IMR-90 (cell line): ENCODE measurements around the gene FXYD5. TPM values are rescaled to one million over a fixed set of nuclear protein-coding genes. Genes with fewer than 3 reads are reported as not detected.
"Not testable (repeated sequence)": the region's sequence is repeated elsewhere in the genome, so short reads cannot be mapped to it uniquely, and the experiment has no call there.

Source experiments
- ATAC-seq: fragments of 200-7000 bp; cut with Tn5 transposase; 2 replicates; pipeline ENCODE4 v1.9.1; 2020; ENCODE audit warnings: low read depth, mild to moderate bottlenecking, moderate library complexity
- BruUV-seq: library from RNA; stranded (reverse); fragments of 400-500 nt; replicated peaks from 2 replicates; lab custom pipeline; 2021; lab: Mats Ljungman, UMichigan
- CTCF ChIA-PET: fragments of 300-600 bp; formaldehyde crosslinking; extraction: SDS; loops from one replicate; lab custom pipeline; 2021; ENCODE audit warnings: antibody characterized with exemption; lab: Yijun Ruan, JAX
- POLR2A ChIA-PET: fragments of 300-600 bp; sonication (Branson Sonifier 250); formaldehyde crosslinking; loops from one replicate; lab custom pipeline; 2022; ENCODE audit warnings: antibody characterized with exemption; ENCODE audit not compliant: unreplicated experiment; lab: Charles Lee
- DNase-seq: peaks from one replicate; pipeline ENCODE4 v3.0.0; 2013
- H2AFZ ChIP-seq: replicated peaks from 2 replicates; pipeline ENCODE3; 2013; ENCODE audit warnings: low read length, mild to moderate bottlenecking; ENCODE audit not compliant: poor library complexity
- H2AK5ac ChIP-seq: 2 replicates; pipeline ENCODE4 v1.6.1; 2013; ENCODE audit warnings: low read depth, low read length, inconsistent platforms
- H2AK9ac ChIP-seq: replicated peaks from 2 replicates; pipeline ENCODE3; 2013; ENCODE audit warnings: mild to moderate bottlenecking, low read depth, low read length, moderate library complexity; ENCODE audit not compliant: poor library complexity
- H2BK120ac ChIP-seq: 2 replicates; pipeline ENCODE4 v1.6.1; 2013; ENCODE audit warnings: low read depth, low read length, inconsistent platforms
- H2BK15ac ChIP-seq: 3 replicates; pipeline ENCODE4 v1.6.1; 2013; ENCODE audit warnings: low read depth, low read length, inconsistent platforms
- H2BK20ac ChIP-seq: 2 replicates; pipeline ENCODE4 v1.6.1; 2013; ENCODE audit warnings: low read depth, mild to moderate bottlenecking, inconsistent platforms, low read length, moderate library complexity
- H2BK5ac ChIP-seq: 2 replicates; pipeline ENCODE4 v1.6.1; 2013; ENCODE audit warnings: mild to moderate bottlenecking, low read depth, low read length, inconsistent platforms; ENCODE audit not compliant: poor library complexity, severe bottlenecking
- H3K14ac ChIP-seq: replicated peaks from 2 replicates; pipeline ENCODE4 v1.6.1; 2013; ENCODE audit warnings: low read depth, low read length, inconsistent platforms
- H3K18ac ChIP-seq: 2 replicates; pipeline ENCODE4 v1.6.1; 2013; ENCODE audit warnings: low read depth, low read length, control low read depth
- H3K23ac ChIP-seq: 2 replicates; pipeline ENCODE4 v1.6.1; 2013; ENCODE audit warnings: low read depth, low read length, inconsistent platforms
- H3K27ac ChIP-seq: 2 replicates; pipeline ENCODE4 v1.5.1; 2013; ENCODE audit warnings: mild to moderate bottlenecking, control low read depth, low read length; ENCODE audit not compliant: insufficient read depth
- H3K27me3 ChIP-seq: 2 replicates; pipeline ENCODE4 v1.6.1; 2013; ENCODE audit warnings: low read length; ENCODE audit not compliant: control insufficient read depth, insufficient read depth
- H3K36me3 ChIP-seq: 2 replicates; pipeline ENCODE4 v1.6.1; 2013; ENCODE audit warnings: low read length, mixed read lengths; ENCODE audit not compliant: control insufficient read depth, insufficient read depth
- H3K4ac ChIP-seq: 2 replicates; pipeline ENCODE4 v1.6.1; 2013; ENCODE audit warnings: low read depth, low read length, inconsistent platforms
- H3K4me1 ChIP-seq: 2 replicates; pipeline ENCODE4 v1.6.1; 2013; ENCODE audit warnings: low read length, mixed read lengths; ENCODE audit not compliant: control insufficient read depth, insufficient read depth
- H3K4me2 ChIP-seq: 2 replicates; pipeline ENCODE4 v1.6.1; 2013; ENCODE audit warnings: low read depth, mild to moderate bottlenecking, control low read depth, low read length, moderate library complexity
- H3K4me3 ChIP-seq: 2 replicates; pipeline ENCODE4 v1.5.1; 2013; ENCODE audit warnings: low read depth, mild to moderate bottlenecking, control low read depth, low read length, moderate library complexity; ENCODE audit not compliant: insufficient read depth
- H3K56ac ChIP-seq: 2 replicates; pipeline ENCODE4 v1.6.1; 2013; ENCODE audit warnings: low read length, inconsistent platforms; ENCODE audit not compliant: insufficient read depth; ENCODE audit errors: extremely low read depth
- H3K79me1 ChIP-seq, 2 experiments: 2 replicates each; pipeline ENCODE4 v1.6.1; 2013; ENCODE audit warnings: low read length in 2 of 2, inconsistent platforms in 1 of 2, low read depth in 1 of 2
- H3K9ac ChIP-seq: 2 replicates; pipeline ENCODE4 v1.6.1; 2013; ENCODE audit warnings: low read depth, low read length, control low read depth
- H3K9me1 ChIP-seq: 2 replicates; pipeline ENCODE4 v1.6.1; 2013; ENCODE audit warnings: low read length, inconsistent platforms; ENCODE audit not compliant: insufficient read depth
- H3K9me3 ChIP-seq: 2 replicates; pipeline ENCODE4 v1.6.1; 2013; ENCODE audit warnings: low read length; ENCODE audit not compliant: control insufficient read depth, insufficient read depth
- H4K20me1 ChIP-seq: 2 replicates; pipeline ENCODE4 v1.6.1; 2013; ENCODE audit warnings: low read length, inconsistent platforms; ENCODE audit not compliant: insufficient read depth
- H4K5ac ChIP-seq: 2 replicates; pipeline ENCODE4 v1.6.1; 2013; ENCODE audit warnings: mild to moderate bottlenecking, low read depth, low read length, control low read depth
- H4K8ac ChIP-seq, 2 experiments: 2 replicates each; pipeline ENCODE4 v1.6.1; 2013; ENCODE audit warnings: low read depth in 2 of 2, low read length in 2 of 2, control low read depth in 1 of 2, inconsistent platforms in 1 of 2
- H4K91ac ChIP-seq: 2 replicates; pipeline ENCODE4 v1.6.1; 2013; ENCODE audit warnings: low read depth, low read length, inconsistent platforms; ENCODE audit not compliant: insufficient read depth
- WGBS, 2 experiments: methylation state at CpG; one replicate each; pipeline versions ENCODE4 v1.1.5 to v1.1.7; 2013; ENCODE audit warnings: missing lambda C conversion rate in 2 of 2; ENCODE audit not compliant: insufficient read length in 1 of 2; ENCODE audit errors: extremely low coverage in 2 of 2; 5-methylcytosine and 5-hydroxymethylcytosine counted together
- dilution Hi-C: fragments of 300-500 bp; cut with HindIII; formaldehyde crosslinking; loops from one replicate; pipeline ENCODE4 v1.14.3; 2018; ENCODE audit warnings: low sequenced_read_pairs; ENCODE audit not compliant: unreplicated experiment
- in situ Hi-C: fragments of 300-500 bp; cut with MboI; formaldehyde crosslinking; loops from 3 replicates; pipeline ENCODE4 v1.14.3; 2019; ENCODE audit warnings: low sequenced_read_pairs, inconsistent platforms, mixed read lengths
- intact Hi-C: fragments of 100-400 bp; cut with micrococcal nuclease; formaldehyde crosslinking; loops from 2 replicates; pipeline ENCODE4 v1.10.0; 2022
- polyA plus RNA-seq, 3 experiments: library from polyadenylated mRNA; depleted of rRNA; stranded (reverse); fragments of >200 nt; gene quantifications; 2 replicates each; pipeline ENCODE4 v1.2.3, GENCODE V29; 2012; ENCODE audit warnings: low replicate concordance in 1 of 3
- total RNA-seq: library from RNA; depleted of rRNA; stranded (reverse); fragments of >200 nt; gene quantifications from 2 replicates; pipeline ENCODE4 v1.2.3, GENCODE V29; 2012
- TF ChIP-seq, protein P1 (sequence below): fragments of 150-350 bp; IDR thresholded peaks from 2 replicates; pipeline ENCODE4 v1.6.1; 2016; ENCODE audit warnings: low read depth, mild to moderate bottlenecking, low read length, moderate library complexity, borderline replicate concordance

The FXYD5 gene
- total and polyA plus RNA-seq, 2 of the 4 experiments (the other 2 are of a cell fraction), result 53.6 to 245 TPM

DNA sequence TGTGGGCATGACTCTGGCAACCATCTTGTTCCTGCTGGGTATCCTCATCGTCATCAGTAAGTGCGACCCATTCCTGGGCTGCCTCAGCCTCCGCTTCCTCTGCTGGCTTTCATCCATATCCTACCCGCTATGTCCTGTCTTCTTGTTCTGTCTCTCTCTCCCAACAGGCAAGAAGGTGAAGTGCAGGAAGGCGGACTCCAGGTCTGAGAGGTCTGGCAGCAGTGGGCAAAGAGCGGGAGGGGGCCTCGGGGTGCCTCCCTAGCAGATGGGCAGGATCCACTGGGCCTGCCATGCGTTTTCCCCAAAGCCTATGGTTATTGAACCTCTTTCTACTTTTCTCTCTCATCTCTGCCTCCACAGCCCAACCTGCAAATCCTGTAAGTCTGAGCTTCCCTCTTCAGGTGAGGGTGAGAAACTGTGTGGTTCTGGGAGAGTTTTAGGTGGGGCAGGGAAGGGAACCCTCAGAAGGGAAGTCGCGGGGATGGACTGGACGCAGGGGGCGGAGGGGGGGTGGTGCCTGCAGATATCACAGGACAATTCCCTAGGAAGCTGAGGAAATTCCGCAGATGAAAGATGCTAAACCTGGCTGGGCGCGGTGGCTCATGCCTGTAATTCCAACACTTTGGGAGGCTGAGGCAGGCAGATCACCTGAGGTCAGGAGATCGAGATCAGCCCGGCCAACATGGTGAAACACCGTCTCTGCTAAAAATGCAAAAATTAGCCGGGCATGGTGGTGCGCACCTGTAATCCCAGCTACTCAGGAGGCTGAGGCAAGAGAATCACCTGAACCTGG lies 3.1 kb upstream of the FXYD5 start (continued):
- TF ChIP-seq, protein P1, sequence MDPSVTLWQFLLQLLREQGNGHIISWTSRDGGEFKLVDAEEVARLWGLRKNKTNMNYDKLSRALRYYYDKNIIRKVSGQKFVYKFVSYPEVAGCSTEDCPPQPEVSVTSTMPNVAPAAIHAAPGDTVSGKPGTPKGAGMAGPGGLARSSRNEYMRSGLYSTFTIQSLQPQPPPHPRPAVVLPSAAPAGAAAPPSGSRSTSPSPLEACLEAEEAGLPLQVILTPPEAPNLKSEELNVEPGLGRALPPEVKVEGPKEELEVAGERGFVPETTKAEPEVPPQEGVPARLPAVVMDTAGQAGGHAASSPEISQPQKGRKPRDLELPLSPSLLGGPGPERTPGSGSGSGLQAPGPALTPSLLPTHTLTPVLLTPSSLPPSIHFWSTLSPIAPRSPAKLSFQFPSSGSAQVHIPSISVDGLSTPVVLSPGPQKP, result no peak

DNA sequence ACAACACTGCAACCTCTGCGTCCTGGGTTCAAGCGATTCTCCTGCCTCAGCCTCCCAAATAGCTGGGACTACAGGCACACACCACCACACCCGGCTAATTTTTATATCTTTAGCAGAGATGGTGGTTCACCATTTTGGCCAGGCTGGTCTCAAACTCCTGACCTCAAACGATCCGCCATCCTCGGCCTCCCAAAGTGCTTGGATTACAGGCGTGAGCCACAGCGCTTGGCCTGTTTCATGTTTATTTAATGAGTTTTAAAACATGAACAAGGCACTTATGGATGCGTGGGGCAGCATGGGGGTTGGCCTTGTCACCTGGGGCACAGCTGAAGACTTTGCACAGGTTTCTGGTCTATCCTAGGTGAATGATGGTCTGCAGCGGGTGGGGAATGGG lies 1.4 kb upstream of the FXYD5 start:
- H2AK9ac ChIP-seq, H4K5ac ChIP-seq, H3K27me3 ChIP-seq, H4K91ac ChIP-seq, H3K9me3 ChIP-seq, H3K4me2 ChIP-seq, H3K14ac ChIP-seq, H4K20me1 ChIP-seq, H3K4me1 ChIP-seq, H2BK120ac ChIP-seq, H3K9ac ChIP-seq, H2BK15ac ChIP-seq, in situ Hi-C loops, intact Hi-C loops, H3K27ac ChIP-seq, DNase-seq, H4K8ac ChIP-seq, H2BK20ac ChIP-seq, dilution Hi-C loops, ATAC-seq, H3K23ac ChIP-seq, H3K18ac ChIP-seq, H3K4ac ChIP-seq, H2BK5ac ChIP-seq, H3K56ac ChIP-seq, BruUV-seq, POLR2A ChIA-PET, H3K4me3 ChIP-seq: not testable (repeated sequence)
- peaks cover 11% of the 10 kb centered on the region for H3K36me3 ChIP-seq
- WGBS, 2 experiments, result 33% methylated on average over 1 of the region's 10 CpGs; no CpG with 5 or more reads in 1 of the 2 experiments
- H3K79me1 ChIP-seq, result peaks cover 8 to 39% of the 10 kb centered on the region in 2 experiments; a peak in 2 of 4 replicates
- peak overlapping the region; percentile 100 for H2AFZ ChIP-seq
- CTCF ChIA-PET, result interaction anchor here (0.6 to 1.2 kb wide), 2 partner anchors 12 to 618 kb away, joined by 3 to 4 read pairs; no protein-coding TSS in a partner anchor
- 0 out of 2 replicates have a peak overlapping the region, but pooled peaks have one; percentile 9 for H2AK5ac ChIP-seq
- H3K9me1 ChIP-seq, result peaks cover 12% of the 10 kb centered on the region; the same call in 1 of the 2 replicates
